ENCODE data around the gene C4B. TPM values are rescaled to one million over a fixed set of nuclear protein-coding genes. Genes with fewer than 3 reads are reported as not detected.

C4B gene
- total RNA-seq, 1 donor from 2014 or later: 1.2 TPM

Other genes with a start within 250 kb of the C4B start
- 0.65 and 2.2 TPM in 2 replicates for gene VWA7, start 237.5 kb upstream of the C4B start, total RNA-seq
- gene VARS1, start 219.0 kb upstream of the C4B start, total RNA-seq: 113 and 166 TPM in 2 replicates
- gene LSM2, start 207.8 kb upstream of the C4B start, total RNA-seq: 112 and 157 TPM in 2 replicates
- 0.29 and 0.35 TPM in 2 replicates for gene HSPA1L, start 199.5 kb upstream of the C4B start, total RNA-seq
- gene HSPA1A, start 199.3 kb upstream of the C4B start, total RNA-seq: 116 and 139 TPM in 2 replicates
- gene HSPA1B, start 187.1 kb upstream of the C4B start, total RNA-seq: 58.4 and 136 TPM in 2 replicates
- 65.2 and 68.6 TPM in 2 replicates for gene NEU1, start 152.0 kb upstream of the C4B start, total RNA-seq
- 12.4 and 24.0 TPM in 2 replicates for gene SLC44A4, start 135.8 kb upstream of the C4B start, total RNA-seq
- 44.0 and 54.6 TPM in 2 replicates for gene EHMT2, start 117.1 kb upstream of the C4B start, total RNA-seq
- gene ZBTB12, start 112.7 kb upstream of the C4B start, total RNA-seq: 1.5 TPM in 2 replicates
- gene C2, start 87.1 kb upstream of the C4B start, total RNA-seq: not detected in 2 replicates
- 0.81 and 2.2 TPM in 2 replicates for gene CFB, start 68.7 kb upstream of the C4B start, total RNA-seq
- 113 and 132 TPM in 2 replicates for gene NELFE, start 55.8 kb upstream of the C4B start, total RNA-seq
- 42.0 and 51.9 TPM in 2 replicates for gene SKIC2, start 55.6 kb upstream of the C4B start, total RNA-seq
- 20.0 and 20.9 TPM in 2 replicates for gene DXO, start 42.7 kb upstream of the C4B start, total RNA-seq
- 1.0 and 1.6 TPM in 2 replicates for gene C4A, start 32.7 kb upstream of the C4B start, total RNA-seq
- gene CYP21A2, start 23.6 kb downstream of the C4B start, total RNA-seq: not detected in 2 replicates
- 0.23 TPM in 1 of 2 replicates, not detected in the other for gene TNXB, start 94.5 kb downstream of the C4B start, total RNA-seq
- 21.3 and 23.2 TPM in 2 replicates for gene ATF6B, start 113.5 kb downstream of the C4B start, total RNA-seq
- gene FKBPL, start 115.5 kb downstream of the C4B start, total RNA-seq: 2.5 and 7.2 TPM in 2 replicates
- gene PRRT1, start 137.1 kb downstream of the C4B start, total RNA-seq: not detected in 2 replicates
- gene PPT2, start 139.3 kb downstream of the C4B start, total RNA-seq: 23.2 and 39.4 TPM in 2 replicates
- 3.1 and 6.5 TPM in 2 replicates for gene EGFL8, start 149.8 kb downstream of the C4B start, total RNA-seq
- gene AGPAT1, start 161.3 kb downstream of the C4B start, total RNA-seq: 57.1 and 72.2 TPM in 2 replicates
- gene RNF5, start 163.6 kb downstream of the C4B start, total RNA-seq: 66.6 and 79.9 TPM in 2 replicates
- gene AGER, start 169.5 kb downstream of the C4B start, total RNA-seq: 0.80 and 1.4 TPM in 2 replicates
- gene PBX2, start 175.4 kb downstream of the C4B start, total RNA-seq: 38.3 and 44.5 TPM in 2 replicates
- gene GPSM3, start 177.8 kb downstream of the C4B start, total RNA-seq: 15.7 and 17.8 TPM in 2 replicates
- gene NOTCH4, start 209.3 kb downstream of the C4B start, total RNA-seq: 2.0 and 3.3 TPM in 2 replicates